ENCODE results near the gene RACGAP1. TPM values are rescaled to one million over a fixed set of nuclear protein-coding genes. Genes with fewer than 3 reads are reported as not detected.

RACGAP1 gene
- total and polyA plus RNA-seq, 8 donors: 20.7 to 79.4 (median 43.4) TPM

DNA sequence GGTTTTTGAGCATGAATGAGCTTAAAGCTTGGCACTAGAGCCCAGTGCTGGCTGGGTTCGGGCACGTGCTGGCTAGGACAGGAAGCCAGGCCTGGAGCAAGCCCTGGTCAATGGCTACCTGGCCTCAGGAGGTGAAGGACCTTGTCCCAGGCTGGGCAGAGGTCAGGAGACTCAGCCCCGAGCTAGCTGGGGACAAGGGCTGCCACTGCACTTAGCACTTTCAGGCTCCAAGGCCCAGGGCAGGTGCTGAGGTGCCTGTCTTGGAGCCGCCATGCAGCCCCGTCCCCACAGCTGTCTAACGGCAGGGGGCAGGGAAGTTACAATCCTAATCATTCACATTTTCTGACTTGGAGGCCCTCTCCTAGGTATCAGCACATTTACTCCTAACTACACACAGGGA lies 56.8 kb downstream of the RACGAP1 start:
- peaks cover 0 to 84% of the 10 kb centered on the region in 2 donors for H3K27me3 ChIP-seq
- no peaks in the 10 kb centered on the region for H3K9me3 ChIP-seq
- TF ChIP-seq, protein P1, sequence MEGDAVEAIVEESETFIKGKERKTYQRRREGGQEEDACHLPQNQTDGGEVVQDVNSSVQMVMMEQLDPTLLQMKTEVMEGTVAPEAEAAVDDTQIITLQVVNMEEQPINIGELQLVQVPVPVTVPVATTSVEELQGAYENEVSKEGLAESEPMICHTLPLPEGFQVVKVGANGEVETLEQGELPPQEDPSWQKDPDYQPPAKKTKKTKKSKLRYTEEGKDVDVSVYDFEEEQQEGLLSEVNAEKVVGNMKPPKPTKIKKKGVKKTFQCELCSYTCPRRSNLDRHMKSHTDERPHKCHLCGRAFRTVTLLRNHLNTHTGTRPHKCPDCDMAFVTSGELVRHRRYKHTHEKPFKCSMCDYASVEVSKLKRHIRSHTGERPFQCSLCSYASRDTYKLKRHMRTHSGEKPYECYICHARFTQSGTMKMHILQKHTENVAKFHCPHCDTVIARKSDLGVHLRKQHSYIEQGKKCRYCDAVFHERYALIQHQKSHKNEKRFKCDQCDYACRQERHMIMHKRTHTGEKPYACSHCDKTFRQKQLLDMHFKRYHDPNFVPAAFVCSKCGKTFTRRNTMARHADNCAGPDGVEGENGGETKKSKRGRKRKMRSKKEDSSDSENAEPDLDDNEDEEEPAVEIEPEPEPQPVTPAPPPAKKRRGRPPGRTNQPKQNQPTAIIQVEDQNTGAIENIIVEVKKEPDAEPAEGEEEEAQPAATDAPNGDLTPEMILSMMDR (IDR thresholded peaks at IDR 0.05): no peak
- ATAC-seq (no peak), DNase-seq (no peak)
- H3K4me1 ChIP-seq: peaks cover 3 to 15% of the 10 kb centered on the region in 2 donors
- H3K36me3 ChIP-seq: no peaks in the 10 kb centered on the region
- intact Hi-C loops (cut with DNase I): no loop called here
- no peak overlapping the region for H3K27ac ChIP-seq
- no peak overlapping the region for H3K4me3 ChIP-seq

DNA sequence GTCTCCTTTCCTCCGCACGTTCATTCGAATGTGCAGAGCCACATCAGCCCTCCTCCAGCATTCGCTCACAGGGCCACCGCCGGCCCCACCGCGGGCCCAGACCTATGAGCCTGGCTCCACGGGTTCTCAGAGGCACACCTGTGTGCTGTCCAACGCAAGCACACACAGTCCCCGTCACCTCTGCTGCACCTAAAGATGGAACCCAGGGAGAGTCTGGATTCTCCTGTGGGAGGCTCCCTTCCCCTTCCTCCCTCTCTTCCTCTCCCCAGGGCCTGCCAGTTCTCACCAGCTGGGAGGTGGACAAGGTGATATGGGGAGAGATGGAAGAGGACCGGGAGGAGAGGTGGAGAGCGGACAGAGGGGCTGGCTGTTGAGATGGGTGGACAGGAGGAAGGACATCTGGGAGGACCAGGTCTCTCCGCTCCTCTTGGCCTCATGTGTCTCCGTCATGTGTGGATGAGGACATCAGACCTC lies 57.5 kb downstream of the RACGAP1 start:
- Histone ChIP-seq H3K4me3 (peak overlapping the region; percentile 15 to 39), H3K36me3 (no peaks in the 10 kb centered on the region), H3K27me3 (peaks cover 0 to 87% of the 10 kb centered on the region in 2 donors), H3K27ac (no peak overlapping the region), H3K9me3 (no peaks in the 10 kb centered on the region), H3K4me1 (peaks cover 3 to 15% of the 10 kb centered on the region in 2 donors)
- TF ChIP-seq, protein P1 (IDR thresholded peaks at IDR 0.05): no peak
- ATAC-seq (no peak), DNase-seq (no peak)
- intact Hi-C loops (cut with DNase I): no loop called here

DNA sequence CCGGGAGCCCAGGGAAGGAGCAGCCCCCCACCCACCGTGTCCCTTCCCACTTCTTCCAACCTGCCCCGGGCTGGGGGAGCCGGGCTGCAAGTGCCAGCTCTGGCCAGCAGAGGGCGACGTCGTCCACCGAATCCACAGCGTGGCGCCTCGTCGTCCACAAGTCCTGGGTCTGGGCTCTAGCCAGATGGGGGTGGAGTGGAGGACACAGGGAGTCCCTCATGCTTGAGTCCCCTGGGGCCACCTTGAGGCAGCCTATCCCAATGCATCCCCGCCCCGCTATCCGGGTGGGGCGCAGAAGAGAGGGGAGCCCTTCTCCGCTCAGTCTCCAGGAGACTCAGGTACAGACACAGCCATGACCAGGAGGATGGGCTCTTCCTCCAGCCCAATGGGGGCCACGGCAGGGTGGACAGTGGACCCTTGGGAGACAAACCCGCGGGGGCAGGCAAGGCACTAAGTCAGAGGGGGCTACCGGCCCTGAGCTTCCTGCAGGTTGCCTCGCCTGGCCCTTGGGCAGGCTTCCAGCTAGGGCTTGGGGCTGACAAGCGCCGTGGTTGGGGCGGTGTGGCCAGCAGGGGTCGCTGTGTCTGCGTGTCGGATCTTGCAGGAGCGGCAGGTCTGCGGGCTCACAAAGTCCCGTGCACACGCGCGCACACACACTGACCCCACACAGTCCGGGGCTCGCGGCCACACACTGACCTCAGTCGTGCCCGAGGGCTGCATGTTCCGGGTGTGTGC lies 58.1 kb downstream of the RACGAP1 start:
- TF ChIP-seq, protein P1 (IDR thresholded peaks at IDR 0.05): peak; percentile 88 to 90
- intact Hi-C loops (cut with DNase I): no loop called here

DNA sequence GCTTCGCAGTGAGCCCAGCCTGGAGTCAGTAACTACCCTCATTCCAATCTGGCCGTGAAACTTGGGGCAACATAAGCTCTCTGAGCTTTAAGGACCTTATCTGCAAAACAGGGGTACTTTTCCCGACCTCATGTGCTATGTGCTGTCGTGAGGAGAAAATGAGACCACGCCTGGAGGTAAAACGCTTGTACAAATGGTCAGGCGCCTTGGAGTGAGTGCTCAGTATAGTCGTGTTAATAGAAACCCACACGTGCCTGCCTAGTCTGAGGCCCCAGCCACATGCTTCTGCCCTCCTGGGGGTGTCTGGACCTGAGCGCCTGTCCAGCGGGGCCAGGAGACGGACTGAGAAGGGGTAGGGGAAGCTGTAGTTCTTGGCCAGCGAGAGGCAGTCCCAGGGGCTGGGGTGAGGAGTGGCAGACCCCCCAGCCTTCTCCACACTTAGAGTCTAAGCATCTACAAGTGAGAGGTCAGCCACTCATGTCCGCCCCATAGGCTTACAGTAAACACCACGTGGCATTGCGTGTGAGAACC lies 58.7 kb downstream of the RACGAP1 start:
- H3K36me3 ChIP-seq: no peaks in the 10 kb centered on the region
- H3K4me1 ChIP-seq: peaks cover 3 to 22% of the 10 kb centered on the region in 2 donors
- H3K9me3 ChIP-seq: no peaks in the 10 kb centered on the region
- H3K27ac ChIP-seq: no peak overlapping the region
- peak; percentile 6 for ATAC-seq
- DNase-seq: no peak
- H3K4me3 ChIP-seq: no peak overlapping the region
- TF ChIP-seq, protein P1 (IDR thresholded peaks at IDR 0.05): no peak
- H3K27me3 ChIP-seq: peaks cover 0 to 98% of the 10 kb centered on the region in 2 donors
- intact Hi-C loops (cut with DNase I): no loop called here

More for the DNA sequence above, 58.1 kb downstream of the RACGAP1 start:
- peak; percentile 91 for ATAC-seq
- H3K27ac ChIP-seq: no peak overlapping the region
- peaks cover 0 to 93% of the 10 kb centered on the region in 2 donors for H3K27me3 ChIP-seq
- H3K36me3 ChIP-seq: no peaks in the 10 kb centered on the region
- H3K9me3 ChIP-seq: no peaks in the 10 kb centered on the region
- peaks cover 3 to 16% of the 10 kb centered on the region in 2 donors for H3K4me1 ChIP-seq
- DNase-seq: peak; percentile 77 to 99 (median 92)
- H3K4me3 ChIP-seq: peak overlapping the region; percentile 15 to 39

DNA sequence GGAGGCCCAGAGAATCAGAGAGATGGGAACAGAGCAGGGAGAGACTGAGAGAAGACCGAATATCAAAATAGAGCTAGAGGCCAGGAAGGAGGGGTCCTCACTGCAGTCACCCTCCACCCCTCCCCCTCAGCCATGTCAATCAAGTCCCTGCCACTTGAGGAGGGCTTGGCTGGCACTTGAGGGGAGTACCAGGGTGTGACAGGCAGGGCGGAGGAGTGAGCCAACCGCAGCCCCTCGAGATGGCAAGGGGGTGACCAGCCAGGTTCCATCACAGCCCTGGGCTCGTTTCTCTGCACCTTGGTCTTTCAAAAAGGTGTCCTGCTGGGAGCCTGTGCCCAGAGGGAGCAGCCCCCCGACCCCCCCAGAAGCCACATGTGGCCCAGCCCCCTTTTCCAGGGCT lies 59.5 kb downstream of the RACGAP1 start:
- H3K27ac ChIP-seq: no peak overlapping the region
- ATAC-seq (peak; percentile 5), DNase-seq (peak in 1 of 4 donors; percentile 60)
- no peak overlapping the region for H3K4me3 ChIP-seq
- peaks cover 6 to 28% of the 10 kb centered on the region in 2 donors for H3K4me1 ChIP-seq
- TF ChIP-seq, protein P1 (IDR thresholded peaks at IDR 0.05): no peak
- H3K9me3 ChIP-seq: no peaks in the 10 kb centered on the region
- intact Hi-C loops (cut with DNase I): no loop called here
- peaks cover 5 to 98% of the 10 kb centered on the region in 2 donors for H3K27me3 ChIP-seq
- no peaks in the 10 kb centered on the region for H3K36me3 ChIP-seq

Measured in left lung (tissue), 10 donors.